ENCODE data around the gene CPXM2. TPM values are rescaled to one million over a fixed set of nuclear protein-coding genes. Genes with fewer than 3 reads are reported as not detected.

CPXM2 gene
- total and polyA plus RNA-seq, 2 donors (not counting 1 experiment from before 2014, with no cell fraction given): 3.1 to 48.1 TPM

- no peaks in the 10 kb centered on the region for H3K9me3 ChIP-seq (ENCODE audit: control insufficient read depth, insufficient read depth, low read depth, low read length)
- H3K27ac ChIP-seq (ENCODE audit: insufficient read depth, low read length): peak overlapping the region; percentile 8
- no peak overlapping the region for H3K9ac ChIP-seq (ENCODE audit: insufficient read depth, low read length)
- no peak overlapping the region for H2AFZ ChIP-seq (ENCODE audit: low read length)
- no peaks in the 10 kb centered on the region for H3K4me1 ChIP-seq (ENCODE audit: control insufficient read depth, extremely low read depth, insufficient read depth, low read length)
- H3K79me2 ChIP-seq (ENCODE audit: control insufficient read depth, insufficient read depth, low read length): no peaks in the 10 kb centered on the region
- no peaks in the 10 kb centered on the region for H4K20me1 ChIP-seq (ENCODE audit: control insufficient read depth, extremely low read depth, insufficient read depth, low read length)
- H3K27me3 ChIP-seq (ENCODE audit: control insufficient read depth, insufficient read depth, low read length): no peaks in the 10 kb centered on the region
- peak in 1 of 2 donors; percentile 12 for DNase-seq (ENCODE audit: low read depth in 2 of 2)
- no peak overlapping the region for H3K4me3 ChIP-seq (replicated peaks in 1 of 4; ENCODE audit: control extremely low read depth in 1 of 4, insufficient read depth in 1 of 4, low read depth in 3 of 4, low read length in 4 of 4)
- TF ChIP-seq CTCF (conservative IDR thresholded peaks at IDR 0.05 in 1 of 2, IDR thresholded peaks at IDR 0.05 in 1 of 2; ENCODE audit: low read depth in 1 of 2, low read length in 2 of 2): no peak
- no peak overlapping the region for H3K4me2 ChIP-seq (ENCODE audit: extremely low read depth, insufficient read depth, low read length)
- H3K36me3 ChIP-seq (ENCODE audit: control insufficient read depth, insufficient read depth, low read length): no peaks in the 10 kb centered on the region
Measured at GRCh38 chr10:123930340-123931001, 38.9 kb upstream of the CPXM2 start.

GRCh38 chr10:123929791-123930190 lies 38.2 kb upstream of the CPXM2 start:
- peak overlapping the region; percentile 22 for H3K27ac ChIP-seq (ENCODE audit: insufficient read depth, low read length)
- no peak overlapping the region for H2AFZ ChIP-seq (ENCODE audit: low read length)
- no peaks in the 10 kb centered on the region for H3K9me3 ChIP-seq (ENCODE audit: control insufficient read depth, insufficient read depth, low read depth, low read length)
- H3K27me3 ChIP-seq (ENCODE audit: control insufficient read depth, insufficient read depth, low read length): no peaks in the 10 kb centered on the region
- H3K4me3 ChIP-seq (replicated peaks in 1 of 4; ENCODE audit: control extremely low read depth in 1 of 4, insufficient read depth in 1 of 4, low read depth in 3 of 4, low read length in 4 of 4): no peak overlapping the region
- no peaks in the 10 kb centered on the region for H3K4me1 ChIP-seq (ENCODE audit: control insufficient read depth, extremely low read depth, insufficient read depth, low read length)
- TF ChIP-seq CTCF (conservative IDR thresholded peaks at IDR 0.05 in 1 of 2, IDR thresholded peaks at IDR 0.05 in 1 of 2; ENCODE audit: low read depth in 1 of 2, low read length in 2 of 2) (no peak), EZH2 (IDR thresholded peaks at IDR 0.05; ENCODE audit: low read length, missing control alignments) (no peak)
- H4K20me1 ChIP-seq (ENCODE audit: control insufficient read depth, extremely low read depth, insufficient read depth, low read length): no peaks in the 10 kb centered on the region
- no peak for DNase-seq (ENCODE audit: low read depth in 2 of 2)
- no peaks in the 10 kb centered on the region for H3K79me2 ChIP-seq (ENCODE audit: control insufficient read depth, insufficient read depth, low read length)
- H3K36me3 ChIP-seq (ENCODE audit: control insufficient read depth, insufficient read depth, low read length): no peaks in the 10 kb centered on the region
- H3K4me2 ChIP-seq (ENCODE audit: extremely low read depth, insufficient read depth, low read length): no peak overlapping the region
- no peak overlapping the region for H3K9ac ChIP-seq (ENCODE audit: insufficient read depth, low read length)

GRCh38 chr10:123928427-123928826 lies 36.8 kb upstream of the CPXM2 start:
- TF ChIP-seq EZH2 (IDR thresholded peaks at IDR 0.05; ENCODE audit: low read length, missing control alignments) (no peak), CTCF (conservative IDR thresholded peaks at IDR 0.05 in 1 of 2, IDR thresholded peaks at IDR 0.05 in 1 of 2; ENCODE audit: low read depth in 1 of 2, low read length in 2 of 2) (no peak)
- no peak overlapping the region for H2AFZ ChIP-seq (ENCODE audit: low read length)
- H3K9ac ChIP-seq (ENCODE audit: insufficient read depth, low read length): no peak overlapping the region
- H3K4me1 ChIP-seq (ENCODE audit: control insufficient read depth, extremely low read depth, insufficient read depth, low read length): no peaks in the 10 kb centered on the region
- H3K4me3 ChIP-seq (replicated peaks in 1 of 4; ENCODE audit: control extremely low read depth in 1 of 4, insufficient read depth in 1 of 4, low read depth in 3 of 4, low read length in 4 of 4): no peak overlapping the region
- no peaks in the 10 kb centered on the region for H4K20me1 ChIP-seq (ENCODE audit: control insufficient read depth, extremely low read depth, insufficient read depth, low read length)
- no peaks in the 10 kb centered on the region for H3K36me3 ChIP-seq (ENCODE audit: control insufficient read depth, insufficient read depth, low read length)
- H3K4me2 ChIP-seq (ENCODE audit: extremely low read depth, insufficient read depth, low read length): no peak overlapping the region
- no peaks in the 10 kb centered on the region for H3K79me2 ChIP-seq (ENCODE audit: control insufficient read depth, insufficient read depth, low read length)
- H3K27me3 ChIP-seq (ENCODE audit: control insufficient read depth, insufficient read depth, low read length): no peaks in the 10 kb centered on the region
- H3K27ac ChIP-seq (ENCODE audit: insufficient read depth, low read length): no peak overlapping the region
- H3K9me3 ChIP-seq (ENCODE audit: control insufficient read depth, insufficient read depth, low read depth, low read length): no peaks in the 10 kb centered on the region
- no peak for DNase-seq (ENCODE audit: low read depth in 2 of 2)
